GM21515 (cell line): Measurements from ENCODE around the gene PRPF6.
"Not testable (repeated sequence)": the region's sequence is repeated elsewhere in the genome, so short reads cannot be mapped to it uniquely, and the experiment has no call there.

Experiments
- ATAC-seq: cut with Tn5 transposase; IDR thresholded peaks from one replicate; pipeline ENCODE4 v1.9.1; 2021; ENCODE audit not compliant: unreplicated experiment

The PRPF6 gene

DNA sequence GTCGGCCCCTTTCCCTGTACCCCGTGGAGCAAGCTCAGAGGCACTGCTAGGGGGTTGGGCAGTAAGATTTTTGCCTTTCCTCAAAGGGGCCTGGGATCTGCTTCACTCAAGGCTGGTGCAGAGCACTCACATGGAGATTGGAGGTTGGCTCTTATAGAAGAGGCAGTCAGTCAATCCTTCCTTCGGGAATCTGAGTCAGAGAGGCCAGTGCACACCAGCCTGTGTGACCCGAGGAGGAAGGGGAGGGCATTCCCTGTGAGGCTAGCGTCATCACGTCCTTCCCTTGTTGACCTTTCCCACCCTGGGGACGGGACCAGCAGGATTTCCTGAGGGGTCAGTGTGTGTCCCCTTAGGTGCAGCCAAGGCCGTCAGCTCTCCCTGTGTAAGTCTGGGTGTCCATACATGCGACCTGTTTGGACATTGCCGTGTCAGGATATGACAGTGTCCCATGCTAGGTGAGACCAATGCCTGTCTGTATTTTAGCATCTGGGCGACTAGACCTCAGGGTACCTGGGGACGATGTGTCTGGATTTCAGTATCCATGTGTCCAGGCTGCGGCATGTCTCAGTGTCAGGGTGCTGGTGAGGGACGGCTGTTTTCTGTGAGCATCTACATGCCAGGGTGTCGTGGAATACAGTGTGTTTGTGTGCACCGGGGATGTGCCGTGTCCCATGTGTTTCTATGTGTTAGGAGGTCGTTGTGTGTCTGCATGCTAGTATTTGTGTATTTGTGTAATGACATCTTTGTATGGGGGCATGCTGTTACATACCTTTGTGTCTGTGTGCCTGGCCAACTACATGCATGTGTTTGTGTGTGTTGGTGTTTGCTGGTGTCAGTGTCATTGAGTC is 8.4 kb upstream of the PRPF6 start:
- ATAC-seq, result no peak

DNA sequence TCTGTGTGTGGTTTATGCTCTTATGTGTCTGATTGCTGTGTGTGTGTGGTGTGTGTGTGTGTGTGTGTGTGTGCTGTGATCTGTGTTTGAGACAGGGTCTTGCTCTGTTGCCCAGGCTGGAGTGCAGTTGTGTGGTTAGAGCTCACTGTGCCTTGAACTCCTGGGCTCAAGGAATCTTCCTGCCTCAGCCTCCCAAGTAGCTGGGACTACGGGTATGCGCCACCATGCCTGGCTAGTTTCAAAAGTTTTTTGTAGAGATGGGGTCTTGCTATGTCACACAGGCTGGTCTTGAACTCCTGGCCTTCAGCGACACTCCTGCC is 7.8 kb upstream of the PRPF6 start:
- no peak for ATAC-seq

DNA sequence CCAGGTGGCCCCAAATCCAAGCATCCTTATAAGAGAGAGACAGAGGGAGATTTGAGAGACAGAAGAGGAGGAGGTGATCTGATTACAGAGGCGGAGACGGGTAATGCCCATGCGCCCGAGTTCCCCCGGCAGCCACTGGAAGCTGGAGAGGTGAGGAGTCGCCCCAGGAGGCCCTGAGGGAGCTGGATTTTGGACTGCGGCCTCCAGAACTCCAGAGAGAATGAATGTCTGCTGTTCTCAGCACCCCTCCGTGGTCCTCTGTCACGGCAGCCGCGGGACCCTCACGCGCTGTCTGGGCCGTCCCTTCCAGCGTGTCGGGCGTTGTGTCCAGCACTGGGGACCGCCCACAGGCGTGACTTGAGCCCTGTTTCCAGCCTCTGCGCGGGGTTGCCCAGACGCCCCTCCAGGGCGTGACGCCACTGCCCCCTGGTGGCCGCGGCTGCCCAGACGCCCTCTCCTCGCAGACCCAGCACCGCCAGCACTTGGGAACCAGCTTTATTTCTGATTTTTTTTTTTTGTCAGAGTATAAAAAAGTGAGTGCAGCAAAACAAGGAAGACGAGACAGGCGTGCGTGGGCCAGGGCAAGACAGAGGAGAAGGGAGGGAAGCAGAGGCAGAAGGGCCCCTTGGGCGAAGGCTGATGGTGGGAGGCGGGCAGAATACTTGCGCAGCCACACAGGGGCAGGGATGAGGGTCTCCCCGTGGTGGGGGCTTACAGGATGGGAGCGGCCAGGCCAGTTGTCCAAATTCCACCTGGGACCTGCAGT is 7.1 kb upstream of the PRPF6 start:
- peak; percentile 39 for ATAC-seq

DNA sequence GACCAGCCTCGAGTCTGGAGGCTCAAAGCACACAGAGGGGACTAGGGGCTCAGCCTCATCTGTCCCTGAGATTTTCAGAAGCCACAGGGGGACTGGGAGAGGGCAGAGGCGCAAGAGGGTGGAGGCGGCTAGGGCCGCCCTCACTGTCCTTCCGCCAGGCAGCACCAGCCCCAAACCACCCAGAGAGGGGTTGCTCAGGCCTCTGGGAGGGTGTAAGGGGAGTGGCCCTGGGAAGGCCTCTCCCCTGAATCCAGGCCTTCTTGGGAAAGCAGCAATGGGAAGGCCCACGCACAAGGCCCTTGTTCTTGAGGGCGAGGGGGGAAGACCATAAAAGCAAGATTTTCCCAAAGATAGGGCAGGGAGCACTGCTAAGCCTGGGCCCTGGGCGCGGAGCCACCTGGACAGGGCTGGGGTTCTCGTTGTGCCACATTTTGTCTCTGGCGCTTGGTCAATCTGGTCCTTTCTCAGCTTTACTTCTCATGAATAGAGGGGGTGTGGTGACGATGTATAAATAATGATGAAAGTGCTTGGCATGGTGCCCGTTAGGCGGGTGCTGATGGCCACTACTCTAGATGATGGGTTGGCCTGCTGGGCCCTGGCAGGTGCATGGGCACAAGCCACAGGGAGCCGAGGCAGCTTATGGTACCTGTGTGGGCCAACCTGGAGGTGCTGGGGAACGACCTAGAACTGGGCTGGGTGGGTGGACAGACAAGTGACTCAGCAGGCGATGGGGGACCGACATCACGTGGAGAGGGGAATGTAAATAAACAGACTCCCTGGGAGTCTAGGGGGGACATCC is 6.3 kb upstream of the PRPF6 start:
- no peak for ATAC-seq

DNA sequence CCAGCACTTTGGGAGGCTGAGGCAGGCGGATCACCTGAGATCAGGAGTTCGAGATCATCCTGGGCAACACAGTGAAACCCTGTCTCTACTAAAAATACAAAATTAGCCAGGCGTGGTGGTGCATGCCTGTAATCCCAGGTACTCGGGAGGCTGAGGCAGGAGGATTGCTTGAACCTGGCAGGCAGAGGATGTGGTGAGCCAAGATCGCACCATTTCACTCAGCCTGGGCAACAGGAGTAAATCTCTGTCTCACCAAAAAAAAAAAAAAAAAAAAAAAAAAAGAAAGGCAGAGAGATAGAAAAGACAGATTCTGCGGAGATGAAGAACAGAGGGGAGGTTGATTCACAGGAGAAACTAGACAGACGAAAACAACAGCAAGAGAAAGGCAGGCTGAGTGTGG is 4.4 kb upstream of the PRPF6 start:
- ATAC-seq, result not testable (repeated sequence)

DNA sequence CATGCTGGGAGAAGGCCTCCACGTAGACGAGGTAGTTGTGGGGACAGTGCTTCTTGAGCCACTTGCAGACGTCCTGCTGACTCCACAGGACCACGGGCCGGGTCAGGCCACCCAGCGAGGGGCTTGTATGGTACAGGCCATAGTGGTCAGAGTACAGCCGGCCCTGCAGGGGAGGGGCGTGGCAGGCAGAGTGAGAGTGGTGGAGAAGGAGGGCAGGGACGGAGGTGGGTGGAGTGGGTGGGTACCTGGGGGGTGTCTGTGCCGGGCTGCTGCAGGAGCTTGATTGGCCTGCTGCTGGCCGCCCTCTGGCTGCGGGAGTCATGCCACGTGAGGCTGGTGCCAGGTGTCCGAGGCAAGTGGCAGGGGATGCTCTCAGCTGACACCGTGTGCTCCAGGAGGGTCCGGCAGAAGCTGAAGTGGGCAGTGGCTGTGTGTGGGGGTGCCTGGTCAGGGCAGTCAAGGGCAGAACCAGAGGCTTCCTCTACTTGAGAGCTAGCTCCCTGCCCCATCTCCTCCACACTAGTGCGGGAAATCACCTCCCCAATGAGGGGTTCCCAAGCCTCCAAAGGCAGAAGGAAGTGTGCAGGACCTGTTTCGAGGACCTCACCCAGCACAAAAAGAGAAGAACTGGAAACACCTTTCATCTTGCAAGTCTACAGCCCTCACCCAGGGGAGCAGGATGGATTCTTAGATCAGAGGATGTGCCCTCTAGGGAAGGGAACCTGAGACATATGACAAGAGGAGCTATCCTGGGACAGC is 3.8 kb upstream of the PRPF6 start:
- no peak for ATAC-seq

DNA sequence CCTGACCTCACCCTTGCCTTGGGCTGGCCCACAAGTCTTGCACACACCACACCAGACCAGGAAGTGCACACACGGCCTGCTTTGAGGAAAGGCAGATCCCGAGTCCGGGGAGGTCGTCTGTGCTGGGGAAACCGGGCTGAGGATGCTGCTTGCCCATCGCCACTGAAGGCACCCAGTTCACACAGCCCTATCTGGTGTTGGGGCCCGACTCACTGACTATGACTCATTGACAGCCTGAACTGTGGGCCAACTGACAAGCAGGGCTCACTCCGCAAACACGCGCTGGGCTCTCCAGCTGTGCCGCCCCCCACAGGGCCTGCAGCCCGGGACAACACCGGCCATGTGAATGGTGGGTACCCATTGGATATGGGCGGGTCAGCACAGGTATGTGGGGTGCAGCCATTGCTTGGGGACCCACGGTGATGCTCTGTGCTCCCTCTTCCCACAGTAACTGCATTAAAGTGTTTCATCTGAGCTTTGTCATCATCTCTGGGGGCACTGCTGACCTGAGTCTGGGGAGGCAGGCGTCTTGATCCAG is 3.1 kb upstream of the PRPF6 start:
- ATAC-seq, result no peak

DNA sequence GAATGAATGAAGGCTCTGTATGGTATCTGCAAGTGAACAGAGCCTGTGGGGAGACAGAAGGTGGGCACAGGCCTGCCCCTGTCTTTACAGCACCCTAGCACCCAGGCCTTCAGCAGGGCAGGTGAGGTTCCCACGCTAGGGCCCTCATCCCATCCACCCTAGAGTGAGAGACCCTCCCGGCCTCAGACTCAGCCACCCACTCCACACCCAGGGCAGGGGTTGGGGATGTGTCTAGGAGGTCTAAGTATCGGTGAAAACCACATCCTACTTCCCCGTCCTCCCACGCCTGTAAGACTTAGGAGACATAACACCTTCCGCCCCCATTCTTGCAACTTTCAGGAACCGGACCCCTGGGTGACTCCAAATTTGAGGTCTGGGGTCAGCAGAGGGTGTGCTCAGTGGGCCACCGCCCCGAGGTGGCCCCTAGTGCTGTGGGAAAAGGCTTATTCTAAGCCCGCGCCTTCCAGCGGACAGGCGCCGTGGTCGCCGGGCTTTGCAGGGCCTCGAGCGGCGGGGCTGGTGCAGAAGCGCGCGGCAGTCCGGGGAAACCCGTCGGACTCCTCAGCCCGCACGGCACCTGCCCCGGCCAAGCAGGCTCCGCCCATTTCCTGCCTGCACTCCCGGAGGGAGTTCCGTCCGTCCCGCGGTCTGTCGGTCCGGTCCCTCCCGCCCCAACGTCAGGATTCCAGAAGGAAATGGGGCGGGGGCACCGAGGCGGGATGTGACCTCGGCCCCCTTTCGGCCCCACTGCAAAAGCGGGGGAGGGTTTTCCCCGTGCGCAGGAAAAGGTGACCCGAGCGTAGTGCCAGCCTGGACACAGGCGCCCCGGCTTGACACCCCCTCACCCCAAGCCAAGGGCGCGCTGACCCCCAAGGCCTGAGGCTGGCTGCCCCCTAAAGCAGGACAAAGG is 2.4 kb upstream of the PRPF6 start:
- ATAC-seq, result no peak

DNA sequence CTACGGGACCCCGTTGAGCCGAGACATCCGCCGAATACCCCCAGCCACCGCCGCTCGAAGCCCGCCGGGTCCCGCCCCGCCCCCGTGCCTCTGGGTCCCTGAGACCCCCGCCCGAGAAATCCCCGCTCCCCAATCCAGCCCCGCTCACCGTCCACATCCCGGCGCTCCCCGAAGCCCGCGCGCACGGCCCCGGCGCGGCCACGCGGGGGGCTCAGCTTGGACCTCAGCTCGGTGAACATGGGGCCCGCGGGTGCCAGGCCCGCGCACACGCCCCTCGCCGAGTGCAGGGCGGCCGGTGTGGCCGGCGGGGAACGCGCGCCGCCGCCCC is 1.7 kb upstream of the PRPF6 start:
- ATAC-seq, result no peak

DNA sequence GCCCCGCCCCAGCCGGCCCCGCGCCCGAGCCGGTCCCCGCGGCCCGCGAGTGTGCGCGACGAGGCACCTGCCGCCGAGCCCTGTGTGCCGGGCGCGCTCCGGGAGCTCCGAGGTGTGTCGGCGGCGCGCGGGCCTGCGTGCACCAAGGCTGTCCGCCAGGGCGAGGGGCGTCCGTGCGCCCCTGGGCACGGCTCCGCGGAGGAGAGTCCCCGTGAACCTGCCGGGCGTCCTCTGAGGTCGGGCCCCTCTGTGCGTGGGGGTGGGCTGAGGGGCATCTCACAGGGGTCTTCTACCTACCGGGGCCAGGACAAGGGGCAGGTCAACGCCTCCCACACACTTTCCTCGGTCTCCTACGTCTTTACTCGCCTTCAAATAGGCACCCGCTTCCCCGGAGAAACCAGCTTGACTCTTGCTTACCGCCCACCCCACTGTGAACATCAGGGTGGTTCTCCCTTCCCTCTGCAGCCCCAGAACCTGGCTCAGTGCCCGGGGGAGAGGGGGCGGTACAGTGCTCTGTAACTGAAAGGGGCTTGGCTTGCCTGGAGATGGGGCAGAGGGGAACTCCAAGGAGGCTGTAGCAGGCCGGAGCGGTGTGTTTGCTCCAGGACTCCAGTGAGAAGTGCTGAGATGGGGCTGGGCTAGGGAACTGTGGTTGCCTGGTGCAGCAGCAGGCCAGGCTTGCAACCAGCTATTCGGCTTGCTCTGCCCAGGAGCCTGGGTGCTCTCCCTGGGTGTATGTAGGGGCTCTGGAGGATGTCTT is 1.2 kb upstream of the PRPF6 start, which contains the start of gene SAMD10:
TSS of gene SAMD10 (minus strand) at position 86 of the 760 bp plus-strand sequence. CDS start 175 bp downstream, outside the sequence.
- no peak for ATAC-seq

DNA sequence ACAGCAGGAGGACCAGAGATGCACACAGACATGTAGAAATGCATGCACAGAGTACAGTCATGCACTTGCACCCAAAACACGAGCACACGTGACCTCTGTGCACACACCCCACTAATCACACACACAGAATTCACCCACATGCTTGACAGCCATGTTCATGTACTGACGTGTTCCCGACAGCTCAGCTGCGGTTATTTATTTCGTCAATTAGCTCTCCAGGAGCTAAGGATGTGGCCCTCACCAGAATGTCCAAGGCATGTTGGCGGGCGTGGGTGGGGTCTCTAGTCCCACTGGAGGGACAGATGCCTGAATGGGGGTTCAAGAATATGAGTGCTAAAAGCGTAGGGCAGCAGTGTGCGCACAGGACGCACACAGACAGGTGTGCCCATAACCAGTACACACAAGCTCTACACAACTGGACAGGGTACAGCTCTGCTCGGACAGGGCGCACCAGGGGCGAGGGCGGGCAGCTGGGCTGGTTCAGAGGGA is 571 bp upstream of the PRPF6 start:
- ATAC-seq, result peak; percentile 9

DNA sequence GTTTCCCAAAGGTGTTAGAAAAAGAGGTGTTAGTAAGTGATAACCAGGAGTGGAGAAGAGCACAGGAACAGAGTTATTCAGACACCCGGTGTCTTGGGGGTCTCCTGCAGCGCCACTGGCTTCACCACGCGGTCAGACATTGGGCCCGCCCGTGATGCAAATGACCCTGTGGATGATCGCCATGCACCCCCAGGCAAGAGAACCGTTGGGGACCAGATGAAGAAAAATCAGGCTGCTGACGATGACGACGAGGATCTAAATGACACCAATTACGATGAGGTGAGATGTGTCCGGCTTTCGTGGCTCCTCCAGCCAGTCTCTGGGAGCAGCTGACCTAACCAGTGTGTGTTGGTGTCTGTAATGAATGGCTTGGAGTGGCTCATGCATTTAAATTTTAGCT is 2.0 kb downstream of the PRPF6 start:
- no peak for ATAC-seq

DNA sequence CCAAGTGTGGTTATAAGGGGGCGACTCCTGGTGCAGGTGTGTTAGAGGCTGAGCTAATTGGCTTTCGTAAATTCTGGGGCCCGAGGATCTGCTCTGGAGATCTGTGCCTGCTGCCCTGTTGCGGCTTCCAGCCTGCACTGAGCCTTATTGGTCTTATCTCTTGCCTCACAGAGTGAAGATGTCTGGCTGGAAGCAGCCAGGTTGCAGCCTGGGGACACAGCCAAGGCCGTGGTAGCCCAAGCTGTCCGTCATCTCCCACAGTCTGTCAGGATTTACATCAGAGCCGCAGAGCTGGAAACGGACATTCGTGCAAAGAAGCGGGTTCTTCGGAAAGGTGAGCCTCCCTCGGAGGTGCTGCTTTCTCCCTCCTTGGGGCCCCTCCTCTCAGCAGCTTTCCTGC is 20.0 kb downstream of the PRPF6 start:
- no peak for ATAC-seq

DNA sequence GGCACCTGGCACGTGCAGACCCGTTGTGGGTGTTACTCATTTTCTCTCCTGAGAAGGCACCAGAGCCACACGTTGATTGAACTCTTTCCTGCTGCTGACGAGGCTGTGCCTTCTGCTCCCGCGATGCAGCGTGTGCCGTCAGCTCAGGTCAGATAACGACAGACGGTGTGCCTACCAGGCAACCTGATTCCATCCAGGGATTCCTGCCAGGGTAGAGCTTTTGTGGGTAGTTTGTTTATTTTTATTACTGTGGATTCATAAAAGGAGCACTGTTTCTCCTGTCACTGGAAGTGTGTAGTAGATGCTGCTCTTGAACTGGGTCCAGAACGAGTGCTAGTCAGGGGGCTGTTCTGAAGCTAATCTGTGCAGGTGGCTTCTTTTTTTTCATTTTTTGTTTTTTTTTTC is 20.7 kb downstream of the PRPF6 start:
- ATAC-seq, result no peak

DNA sequence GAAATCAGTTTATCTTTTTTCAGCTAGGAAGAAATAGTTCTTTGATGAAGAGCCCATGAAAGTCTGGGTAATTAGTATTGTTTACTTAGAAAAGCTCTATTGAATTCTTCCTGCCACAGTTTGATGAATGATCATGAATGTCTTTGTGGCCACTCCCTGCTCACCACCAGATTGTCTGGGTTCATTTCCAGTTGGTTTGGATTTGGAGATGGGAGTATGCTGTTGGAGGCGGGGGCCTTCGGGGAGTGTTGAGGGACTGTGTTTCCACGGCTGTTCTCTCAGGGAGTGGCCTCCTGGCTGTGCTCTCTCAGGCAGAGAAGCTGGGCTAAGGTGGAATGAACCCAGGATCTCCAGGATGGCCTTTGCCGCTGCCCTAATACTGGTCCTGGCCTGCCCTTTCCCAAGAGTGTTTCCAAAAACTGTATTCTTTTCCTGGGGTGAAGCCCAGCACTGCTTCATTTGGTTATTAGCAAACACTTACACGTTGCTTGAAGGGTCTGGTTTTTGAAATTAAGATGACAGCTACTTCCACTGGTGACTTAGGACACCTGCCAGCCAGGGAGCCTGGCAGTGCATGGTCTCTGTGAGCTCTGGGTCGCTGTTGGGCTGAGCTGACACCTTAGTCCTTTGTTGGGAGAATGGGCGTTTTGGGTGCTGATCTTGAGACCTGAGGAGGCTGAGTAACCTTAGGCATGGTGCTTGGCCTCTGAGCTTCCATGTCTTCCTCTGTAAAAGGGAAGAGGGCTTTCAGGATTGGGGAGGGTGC is 23.2 kb downstream of the PRPF6 start:
- ATAC-seq, result no peak

DNA sequence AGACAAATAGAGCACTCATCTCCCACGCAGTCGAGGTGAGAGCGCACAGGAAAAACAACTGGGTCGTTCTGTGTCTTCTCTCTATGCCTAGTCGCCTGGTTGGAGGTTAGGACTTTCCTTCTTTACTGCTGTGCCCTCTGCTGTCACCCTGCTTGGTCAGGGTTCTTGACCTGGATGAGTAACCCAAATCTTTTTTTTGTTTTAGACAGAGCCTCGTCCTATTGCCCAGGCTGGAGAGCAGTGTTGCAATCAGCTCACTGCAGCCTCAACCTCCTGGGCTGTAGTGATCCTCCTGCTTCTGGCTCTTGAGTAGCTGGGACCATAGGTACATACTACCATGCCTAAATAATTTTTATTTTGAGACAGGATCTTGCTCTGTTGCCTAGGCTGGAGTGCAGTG is 24.5 kb downstream of the PRPF6 start:
- no peak for ATAC-seq

DNA sequence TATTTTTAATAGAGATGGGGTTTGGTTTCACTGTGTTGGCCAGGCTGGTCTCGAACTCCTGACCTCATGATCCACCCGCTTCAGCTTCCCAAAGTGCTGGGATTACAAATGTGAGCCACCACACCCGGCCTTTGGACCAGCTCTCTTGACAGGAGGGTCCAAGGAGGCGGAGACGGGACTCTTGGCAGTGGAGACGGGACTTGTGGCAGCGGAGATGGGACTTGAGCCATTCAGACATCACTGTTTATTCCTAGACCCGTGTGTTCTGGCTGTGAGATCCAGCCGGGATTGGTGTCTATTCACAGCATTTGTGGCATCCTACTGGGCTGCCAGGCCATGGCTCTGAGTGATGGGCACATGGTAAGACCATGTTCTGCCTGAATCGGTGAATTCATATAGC is 25.6 kb downstream of the PRPF6 start:
- no peak for ATAC-seq

DNA sequence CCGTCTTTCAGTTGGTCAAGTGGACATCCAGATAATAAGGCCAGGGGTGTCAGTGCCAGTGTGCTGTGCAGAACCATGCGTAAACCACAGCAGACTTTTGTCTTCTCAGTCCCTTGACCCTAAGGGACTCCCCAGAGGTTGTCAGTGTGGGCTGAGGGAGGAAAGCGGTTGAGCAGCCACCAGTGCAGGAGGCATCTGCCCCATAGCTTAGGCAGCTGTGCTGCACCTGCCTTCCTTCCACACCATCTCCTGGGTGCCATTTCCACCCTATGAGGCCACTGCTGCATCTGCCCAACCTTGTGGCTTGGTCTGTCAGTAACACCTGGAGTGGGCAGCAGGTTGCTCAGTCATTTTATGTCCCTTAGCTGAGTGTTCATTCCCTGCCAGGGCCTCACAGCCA is 26.0 kb downstream of the PRPF6 start:
- no peak for ATAC-seq
